HS-5 (cell line): ENCODE measurements around the gene KLHL30.

Experiments used
- DNase-seq: peaks from one replicate; pipeline ENCODE4 v3.0.0-alpha.2; 2012; ENCODE audit warnings: low read depth

KLHL30 gene, protein sequence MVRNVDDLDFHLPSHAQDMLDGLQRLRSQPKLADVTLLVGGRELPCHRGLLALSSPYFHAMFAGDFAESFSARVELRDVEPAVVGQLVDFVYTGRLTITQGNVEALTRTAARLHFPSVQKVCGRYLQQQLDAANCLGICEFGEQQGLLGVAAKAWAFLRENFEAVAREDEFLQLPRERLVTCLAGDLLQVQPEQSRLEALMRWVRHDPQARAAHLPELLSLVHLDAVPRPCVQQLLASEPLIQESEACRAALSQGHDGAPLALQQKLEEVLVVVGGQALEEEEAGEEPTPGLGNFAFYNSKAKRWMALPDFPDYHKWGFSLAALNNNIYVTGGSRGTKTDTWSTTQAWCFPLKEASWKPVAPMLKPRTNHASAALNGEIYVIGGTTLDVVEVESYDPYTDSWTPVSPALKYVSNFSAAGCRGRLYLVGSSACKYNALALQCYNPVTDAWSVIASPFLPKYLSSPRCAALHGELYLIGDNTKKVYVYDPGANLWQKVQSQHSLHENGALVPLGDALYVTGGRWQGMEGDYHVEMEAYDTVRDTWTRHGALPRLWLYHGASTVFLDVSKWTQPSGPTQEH

DNA sequence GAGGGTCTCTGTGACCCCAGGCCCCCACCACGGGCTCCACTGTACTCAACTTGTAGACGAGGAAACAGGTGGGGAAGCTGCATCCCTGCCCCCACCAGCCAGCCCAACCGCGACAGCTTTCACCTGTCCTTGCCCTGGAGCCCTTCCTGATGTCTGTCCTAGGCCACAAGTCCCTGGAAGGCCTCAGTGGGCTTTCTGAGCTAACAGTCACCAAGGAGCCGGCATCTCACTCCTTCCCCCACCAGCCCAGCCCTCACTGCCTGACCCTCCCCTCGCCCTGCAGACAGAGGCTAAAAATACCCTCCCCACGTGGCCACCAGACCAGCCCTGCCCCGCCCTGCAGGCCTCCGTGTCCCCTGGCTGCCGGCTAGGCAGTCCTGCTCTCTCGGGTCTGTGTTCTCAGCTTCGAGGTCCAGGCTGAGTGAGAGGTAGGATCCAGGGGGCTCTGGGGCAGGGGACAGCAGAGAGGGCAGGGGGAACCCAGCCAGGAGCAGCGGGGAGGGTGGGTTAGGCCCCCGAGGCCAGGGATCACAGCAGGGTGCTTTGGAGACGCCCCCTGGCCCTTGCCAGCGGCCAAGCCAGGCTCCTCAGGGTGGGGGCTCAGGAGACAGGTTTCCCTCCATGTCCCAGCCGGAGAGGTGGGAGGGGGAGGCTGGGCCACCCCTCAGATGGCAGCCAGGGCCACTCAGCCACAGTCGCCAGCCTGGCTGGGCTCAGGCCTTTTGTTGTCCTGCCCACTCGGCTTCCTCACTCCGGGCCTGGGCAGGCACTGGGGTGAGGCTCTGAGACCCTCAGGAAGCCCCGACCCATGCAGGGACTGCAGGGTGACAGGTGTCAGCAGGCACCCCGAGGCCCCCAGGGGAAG is at the start of gene KLHL30:
Gene KLHL30 (plus strand): TSS at position 338 of the 865 bp plus-strand sequence. CDS start 2,087 bp downstream, outside the sequence.
- no peak for DNase-seq

- DNase-seq, result no peak
Observed at GRCh38 chr2:238090887-238091286, 47.6 kb upstream of the KLHL30 start.

DNA sequence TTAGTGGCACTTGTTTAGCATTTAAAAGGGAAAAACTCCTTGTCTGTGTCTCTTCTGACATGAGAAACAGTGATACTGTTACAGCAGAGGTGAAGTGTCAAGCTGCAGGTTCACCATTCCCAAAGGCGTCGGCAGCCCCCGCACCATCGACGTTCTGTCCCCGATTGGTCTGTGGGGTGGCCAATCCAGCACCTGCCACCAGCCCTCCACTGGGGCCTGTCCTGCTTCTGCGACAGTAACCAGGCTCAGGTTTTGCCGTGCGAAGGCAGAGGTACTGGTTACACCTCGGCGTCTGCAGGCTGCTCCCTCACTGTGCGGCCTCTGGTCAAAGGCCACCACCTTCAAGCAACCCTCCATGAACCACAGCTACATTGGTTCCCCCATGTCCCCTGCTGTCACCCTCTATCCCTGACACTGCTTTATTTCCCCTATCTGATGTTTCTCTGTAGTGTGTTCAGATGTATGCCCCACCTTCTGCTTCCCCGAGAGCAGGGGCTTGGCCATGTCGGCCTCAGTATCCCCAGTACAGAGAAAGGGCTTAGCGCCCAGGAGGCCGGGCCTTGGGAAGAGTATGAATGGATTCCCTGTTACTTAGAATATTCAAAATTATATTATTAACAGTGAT is 46.9 kb upstream of the KLHL30 start:
- DNase-seq, result no peak

GRCh38 chr2:238092486-238093035 is 45.9 kb upstream of the KLHL30 start:
- no peak for DNase-seq

DNA sequence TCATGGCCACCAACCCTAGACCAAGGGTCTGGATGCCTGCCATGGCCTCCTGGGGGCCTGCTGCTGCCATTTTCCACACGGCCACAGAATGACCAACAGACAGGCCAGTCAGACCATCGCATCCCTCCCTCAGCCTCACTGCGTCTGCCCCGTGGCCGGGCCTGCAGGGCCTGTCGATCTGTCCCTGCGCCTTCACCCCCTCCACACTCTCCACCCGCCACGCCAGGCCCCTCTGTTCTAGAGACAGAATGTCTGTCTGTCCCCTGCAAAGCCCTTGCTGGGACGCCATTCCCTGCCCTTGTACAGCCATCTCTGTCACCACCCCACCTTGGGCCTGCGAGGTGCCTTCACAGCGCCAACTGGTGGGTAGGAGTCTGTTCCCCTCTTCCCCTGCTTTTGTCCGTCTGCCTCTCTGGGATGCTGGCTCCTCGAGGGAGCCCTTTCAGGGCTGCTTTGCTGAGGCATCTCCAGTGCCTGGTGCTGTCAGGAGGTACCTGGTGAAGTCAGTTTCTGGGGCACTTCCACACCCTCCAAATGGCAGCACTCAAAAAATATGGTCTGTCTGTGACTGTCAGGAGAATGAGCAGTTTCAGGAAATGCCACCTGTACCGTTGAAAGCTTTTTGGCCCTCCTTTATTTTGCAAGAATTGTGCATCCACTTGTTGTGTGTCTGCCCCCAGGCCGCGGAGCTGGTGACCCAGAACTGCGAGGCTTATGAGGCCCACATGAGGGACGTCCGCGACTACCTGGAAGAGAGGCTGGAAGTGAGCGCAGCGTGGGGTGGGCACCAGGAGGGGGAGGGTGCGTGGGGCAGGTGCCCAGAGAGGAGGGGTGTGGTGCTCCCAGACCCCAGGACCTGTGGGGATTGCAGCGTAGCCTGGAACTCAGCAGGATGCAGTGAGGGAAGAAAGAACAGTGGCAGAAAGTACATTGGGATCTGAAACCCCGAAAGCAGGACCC is 45.0 kb upstream of the KLHL30 start:
- no peak for DNase-seq

DNA sequence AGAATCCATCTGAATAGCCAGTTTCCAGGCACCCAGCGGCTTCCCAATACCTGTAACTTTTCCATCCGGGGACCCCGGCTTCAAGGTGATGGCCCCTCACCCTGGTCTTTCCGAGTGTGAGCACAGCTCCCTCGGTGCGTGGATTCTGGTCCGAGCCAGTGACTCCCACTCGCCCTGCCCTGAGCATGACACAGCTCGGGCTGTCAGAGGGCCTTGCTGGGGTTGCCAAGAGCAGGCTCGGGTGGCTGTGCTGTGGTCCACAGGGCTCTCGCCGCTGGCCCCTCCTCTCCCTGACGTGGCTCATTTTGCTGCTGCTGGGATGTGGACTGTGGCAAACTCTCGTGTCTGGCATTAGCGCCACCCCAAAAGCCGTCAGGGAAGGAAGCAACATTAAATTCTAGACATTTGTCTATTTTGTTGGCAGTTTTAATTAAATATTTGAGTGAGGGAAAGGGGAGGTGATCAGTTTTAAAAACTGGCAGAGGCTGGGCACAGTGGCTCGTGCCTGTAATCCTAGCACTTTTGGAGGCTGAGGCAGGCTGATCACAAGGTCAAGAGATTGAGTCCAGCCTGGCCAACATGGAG is 43.9 kb upstream of the KLHL30 start:
- no peak for DNase-seq

DNA sequence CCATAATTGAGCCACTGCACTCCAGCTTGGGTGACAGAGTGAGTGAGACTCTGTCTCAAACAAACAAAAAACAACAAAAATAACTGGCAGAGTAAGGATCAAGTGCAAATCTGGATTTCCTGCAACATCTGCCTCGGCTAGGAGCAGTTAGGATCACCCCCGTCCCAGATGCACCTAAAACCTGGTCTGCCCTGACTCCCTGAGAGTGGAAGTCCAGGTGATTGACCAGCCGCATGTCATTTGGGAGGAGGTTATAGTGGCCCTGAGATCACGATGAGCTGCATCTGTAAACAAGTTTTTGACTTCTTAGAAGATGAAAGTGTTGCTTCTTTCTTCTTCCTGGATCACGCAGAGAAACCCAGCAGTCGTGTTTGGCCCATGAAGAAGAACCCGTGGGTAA is 43.3 kb upstream of the KLHL30 start:
- DNase-seq, result no peak

GRCh38 chr2:238096311-238097011 is 42.0 kb upstream of the KLHL30 start:
- DNase-seq, result no peak

DNA sequence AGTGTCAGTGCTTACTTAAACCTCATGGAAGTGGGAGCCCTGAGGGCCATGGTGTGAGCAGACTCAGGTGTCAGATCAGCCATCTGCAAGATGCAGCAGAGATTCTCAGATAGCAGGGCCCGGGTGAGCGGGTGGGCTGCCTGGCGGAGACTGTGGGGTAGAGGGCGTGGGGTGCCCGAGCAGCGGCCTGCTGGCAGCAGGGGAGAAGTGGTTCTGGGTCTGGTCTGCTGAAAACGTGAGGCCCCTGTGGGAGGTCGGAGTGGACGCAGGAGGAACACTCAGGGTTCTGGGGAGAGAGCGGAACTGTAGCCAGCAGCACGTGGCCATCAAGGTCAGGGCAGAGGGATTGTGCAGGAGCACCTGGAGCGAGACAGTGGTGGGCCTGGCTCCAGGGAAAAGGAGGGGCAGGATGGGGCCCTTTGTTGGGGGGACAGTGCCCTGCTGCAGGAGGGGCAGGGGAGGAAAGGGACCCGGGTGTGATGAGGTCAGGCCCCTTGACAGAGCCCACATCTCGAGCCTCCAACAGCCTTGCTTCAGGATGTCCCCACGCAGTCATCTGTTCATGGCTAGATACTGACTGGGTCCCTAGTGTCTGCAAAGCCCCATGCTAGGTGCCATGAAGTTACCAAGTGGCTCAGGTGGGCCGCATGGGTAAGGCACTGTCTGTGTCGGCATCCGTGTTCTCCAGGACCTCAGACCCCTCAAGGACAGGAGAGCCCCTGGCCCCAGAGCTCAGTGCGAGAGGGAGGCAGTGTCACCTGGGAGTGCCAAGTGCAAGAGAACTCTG is 41.1 kb upstream of the KLHL30 start:
- no peak for DNase-seq

DNA sequence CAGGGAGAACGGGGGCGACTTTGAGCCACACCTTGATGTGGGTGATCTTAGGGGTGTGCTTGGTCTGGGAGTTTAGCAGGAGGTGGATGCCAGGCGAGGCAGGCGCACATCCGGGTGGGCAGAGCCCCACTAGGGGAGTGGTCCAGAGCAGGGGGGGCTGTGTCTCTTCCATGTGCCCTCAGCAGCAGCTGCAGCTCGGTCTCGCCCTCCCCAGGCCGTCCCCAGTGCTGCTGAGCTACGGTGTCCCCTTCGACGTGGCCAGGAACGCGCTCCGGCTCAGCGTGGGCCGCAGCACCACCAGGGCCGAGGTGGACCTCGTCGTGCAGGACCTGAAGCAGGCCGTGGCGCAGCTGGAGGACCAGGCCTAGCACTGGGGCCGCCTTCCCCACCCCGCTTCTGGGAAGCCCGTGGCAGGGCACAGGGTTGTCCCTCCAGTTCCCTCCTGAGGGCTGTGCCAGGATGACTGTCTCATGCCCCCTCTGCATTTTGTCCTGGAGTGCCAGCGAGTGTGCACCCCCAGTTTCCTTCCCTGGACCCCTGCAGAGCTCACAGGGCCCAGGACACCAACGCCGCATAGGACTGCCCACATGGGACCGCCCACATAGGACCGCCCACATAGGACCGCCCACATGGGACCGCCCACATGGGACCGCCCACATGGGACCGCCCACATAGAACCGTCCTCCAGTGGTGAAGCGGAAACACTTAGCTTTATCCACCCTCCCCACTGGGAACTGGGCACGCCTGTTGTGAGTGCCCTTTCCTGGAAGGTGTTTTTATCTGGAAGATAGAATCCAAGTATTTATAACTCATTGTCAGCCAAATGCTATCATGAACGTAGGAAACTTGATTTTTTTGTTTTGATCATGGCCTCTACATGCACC is 40.2 kb upstream of the KLHL30 start:
- no peak for DNase-seq

DNA sequence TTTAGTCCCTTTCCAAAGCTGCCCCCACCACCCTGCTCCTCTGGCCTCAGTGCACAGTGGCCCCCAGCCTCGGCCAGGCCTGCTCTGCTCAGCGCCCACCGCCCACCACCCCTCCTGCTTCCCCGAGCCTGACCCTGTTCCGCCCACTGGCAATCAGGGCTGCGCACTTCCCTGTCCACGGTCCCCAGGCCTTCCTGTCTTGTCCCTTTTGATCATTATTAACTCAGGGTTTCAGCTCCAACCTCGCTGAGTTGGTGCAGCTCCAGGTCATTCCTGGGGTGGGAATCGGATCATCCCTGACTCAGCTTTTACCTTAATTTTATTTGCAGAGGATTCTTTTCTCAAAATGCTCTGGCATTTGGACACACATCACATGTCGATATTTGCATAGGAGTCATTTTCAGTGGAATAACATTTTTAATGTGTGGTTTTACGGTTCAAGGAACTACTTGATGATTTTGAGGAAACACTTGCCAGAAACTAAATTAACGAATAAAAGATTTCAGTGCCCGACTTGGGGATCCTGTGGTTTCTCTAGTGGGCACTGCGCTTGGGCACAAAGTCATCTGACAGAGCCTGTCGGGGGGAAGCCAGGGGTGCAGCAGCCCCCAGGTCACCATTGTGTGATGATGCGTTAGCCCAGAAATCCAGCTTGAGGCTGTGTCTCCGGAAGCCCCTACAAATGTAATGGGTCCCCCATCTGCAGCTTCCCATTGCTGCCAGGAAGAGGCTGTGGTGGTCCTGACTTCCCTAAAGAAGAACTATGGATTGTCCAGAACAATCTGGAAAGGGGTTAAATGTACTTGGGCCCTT is 39.4 kb upstream of the KLHL30 start:
- no peak for DNase-seq

GRCh38 chr2:238099714-238100048 is 38.8 kb upstream of the KLHL30 start:
- no peak for DNase-seq

DNA sequence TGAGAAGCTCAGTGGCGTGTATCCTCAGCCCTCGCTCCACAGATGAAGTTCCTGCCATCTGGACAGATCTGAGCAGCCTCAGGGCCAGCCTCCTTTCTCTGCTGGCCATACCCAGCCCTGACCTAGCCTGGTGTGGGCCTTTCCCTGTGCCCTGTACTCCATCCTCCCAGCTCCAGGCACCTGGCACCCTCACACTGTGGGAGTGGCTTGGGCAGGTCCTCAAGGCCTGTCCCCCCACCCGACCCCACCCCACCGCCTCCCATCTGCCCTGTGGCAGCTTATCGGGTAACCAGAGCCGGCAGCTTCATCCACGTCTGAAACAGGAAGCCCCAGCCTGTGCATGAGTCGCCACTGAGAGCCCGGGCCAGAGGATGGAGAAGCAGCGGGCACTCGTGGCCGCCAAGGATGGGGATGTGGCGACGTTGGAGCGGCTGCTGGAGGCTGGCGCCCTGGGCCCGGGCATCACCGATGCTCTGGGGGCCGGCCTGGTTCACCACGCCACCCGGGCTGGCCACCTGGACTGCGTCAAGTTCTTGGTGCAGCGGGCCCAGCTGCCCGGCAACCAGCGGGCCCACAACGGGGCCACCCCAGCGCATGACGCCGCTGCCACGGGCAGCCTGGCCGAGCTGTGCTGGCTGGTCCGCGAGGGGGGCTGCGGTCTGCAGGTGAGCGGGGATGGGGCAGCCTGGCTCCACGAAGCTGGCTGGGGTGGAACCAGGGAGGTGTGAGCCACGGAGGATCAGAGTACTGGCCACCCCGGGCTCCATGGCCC is 38.2 kb upstream of the KLHL30 start, which contains the start of gene ESPNL:
Gene ESPNL (plus strand): TSS at position 292 of the 772 bp plus-strand sequence. CDS start 80 bp downstream, at position 372.
- DNase-seq, result no peak

GRCh38 chr2:238100821-238101771 is 37.4 kb upstream of the KLHL30 start:
- DNase-seq, result no peak
